HepG2 (cell line): ENCODE data around the gene ST6GALNAC2. TPM values are rescaled to one million over a fixed set of nuclear protein-coding genes. Genes with fewer than 3 reads are reported as not detected.

Source experiments
- ARID5B ChIP-seq: IDR thresholded peaks from 2 replicates; pipeline ENCODE4 v1.4.0; 2020; ENCODE audit warnings: mild to moderate bottlenecking, missing genetic modification reagents
- CBFB ChIP-seq: sonication (generic); formaldehyde crosslinking; IDR thresholded peaks from 2 replicates; pipeline ENCODE4 v1.4.0; 2020; ENCODE audit warnings: missing genetic modification reagents
- CREB1 ChIP-seq, 2 experiments: fragments of 450-650 bp in 1 of 2; IDR thresholded peaks; 2 replicates each; pipeline ENCODE4 v1.6.1; 2016 to 2017; ENCODE audit warnings: control low read depth in 1 of 2, mild to moderate bottlenecking in 1 of 2, missing compliant biosample characterization in 1 of 2, missing genetic modification characterization in 1 of 2
- GZF1 ChIP-seq: sonication (generic); formaldehyde crosslinking; IDR thresholded peaks from 2 replicates; pipeline ENCODE4 v1.5.1; 2020; ENCODE audit warnings: mild to moderate bottlenecking, missing genetic modification reagents
- HNRNPK ChIP-seq: fragments of 200-400 bp; formaldehyde crosslinking; IDR thresholded peaks from 2 replicates; pipeline ENCODE4 v1.6.1; 2018; ENCODE audit warnings: low read length, low read depth, moderate library complexity, mild to moderate bottlenecking; ENCODE audit not compliant: poor library complexity, severe bottlenecking
- PCBP1 ChIP-seq: fragments of 200-400 bp; formaldehyde crosslinking; IDR thresholded peaks from 2 replicates; pipeline ENCODE4 v1.6.1; 2017; ENCODE audit warnings: mild to moderate bottlenecking, low read depth, low read length, borderline replicate concordance
- SKIL ChIP-seq: sonication (generic); formaldehyde crosslinking; IDR thresholded peaks from 2 replicates; pipeline ENCODE4 v1.8.0; 2022; ENCODE audit warnings: missing genetic modification reagents, mild to moderate bottlenecking, moderate library complexity, borderline replicate concordance
- SNRNP70 ChIP-seq: fragments of 200-400 bp; formaldehyde crosslinking; IDR thresholded peaks from 2 replicates; pipeline ENCODE4 v1.6.1; 2017; ENCODE audit warnings: mild to moderate bottlenecking, low read depth, low read length, moderate library complexity
- XBP1 ChIP-seq: sonication (generic); formaldehyde crosslinking; IDR thresholded peaks from 2 replicates; pipeline ENCODE4 v1.5.0; 2020; ENCODE audit warnings: missing genetic modification reagents
- YY1 ChIP-seq: IDR thresholded peaks from 2 replicates; pipeline ENCODE4 v1.6.1; 2011; ENCODE audit warnings: low read length, low read depth, moderate library complexity, mild to moderate bottlenecking; ENCODE audit not compliant: insufficient read depth, insufficient replicate concordance
- ZMAT5 ChIP-seq: sonication (generic); formaldehyde crosslinking; IDR thresholded peaks from 2 replicates; pipeline ENCODE4 v1.5.0; 2020; ENCODE audit warnings: mild to moderate bottlenecking, low read depth, missing genetic modification reagents, borderline replicate concordance
- ZNF18 ChIP-seq: sonication (generic); formaldehyde crosslinking; IDR thresholded peaks from 2 replicates; pipeline ENCODE4 v1.8.0; 2022; ENCODE audit warnings: mild to moderate bottlenecking, missing genetic modification reagents; ENCODE audit not compliant: insufficient replicate concordance
- ZNF296 ChIP-seq: sonication (generic); formaldehyde crosslinking; conservative IDR thresholded peaks from 2 replicates; pipeline ENCODE4 v1.5.0; 2020; ENCODE audit warnings: mild to moderate bottlenecking, missing genetic modification reagents
- ZNF446 ChIP-seq: sonication (generic); formaldehyde crosslinking; IDR thresholded peaks from 2 replicates; pipeline ENCODE4 v1.5.0; 2020; ENCODE audit warnings: mild to moderate bottlenecking, missing genetic modification reagents
- ZNF713 ChIP-seq: sonication (generic); formaldehyde crosslinking; IDR thresholded peaks from 2 replicates; pipeline ENCODE4 v1.4.0; 2020; ENCODE audit warnings: mild to moderate bottlenecking, missing genetic modification reagents
- ZNF839 ChIP-seq: sonication (generic); formaldehyde crosslinking; IDR thresholded peaks from 2 replicates; pipeline ENCODE4 v1.4.0; 2020; ENCODE audit warnings: missing genetic modification reagents, mild to moderate bottlenecking, borderline replicate concordance
- ZNF879 ChIP-seq: sonication (generic); formaldehyde crosslinking; IDR thresholded peaks from 2 replicates; pipeline ENCODE4 v1.8.1; 2023; ENCODE audit warnings: missing genetic modification reagents
- polyA plus RNA-seq, 8 experiments: library from polyadenylated mRNA; depleted of rRNA in 3 of 8; stranded (reverse) in 7 of 8; unstranded in 1 of 8; fragments of >200 nt; fragmentation: Illumina TruSeq in 4 of 8; extraction: Trizol in 4 of 8; gene quantifications; 2 replicates each; pipeline versions ENCODE4 v1.2.1 to v1.2.3, GENCODE V29; 2011 to 2016; ENCODE audit warnings: low read depth in 4 of 8, missing spikeins in 1 of 8, mixed read lengths in 1 of 8; ENCODE audit not compliant: insufficient read depth in 1 of 8
- total RNA-seq, 5 experiments: library from RNA; depleted of rRNA; stranded (reverse); fragments of >200 nt; fragmentation: Illumina TruSeq; extraction: Trizol; gene quantifications; 2 replicates each; pipeline ENCODE4 v1.2.3, GENCODE V29; 2016; ENCODE audit warnings: low read depth in 1 of 5
- TF ChIP-seq, protein P1 (sequence below): sonication (generic); formaldehyde crosslinking; IDR thresholded peaks from 2 replicates; pipeline ENCODE4 v1.5.0; 2020; ENCODE audit warnings: missing genetic modification reagents
- TF ChIP-seq, protein P2 (sequence below): sonication (generic); formaldehyde crosslinking; IDR thresholded peaks from 2 replicates; pipeline ENCODE4 v1.4.0; 2020; ENCODE audit warnings: missing genetic modification reagents

Gene ST6GALNAC2
- total and polyA plus RNA-seq, 2 of the 13 experiments (the other 11 are each of a cell fraction or from before 2014, with no cell fraction given) = 0.12 to 0.49 TPM

GRCh38 chr17:76569607-76570279, 15.9 kb downstream of the ST6GALNAC2 start (continued):
- TF ChIP-seq XBP1 (CRISPR knock-in tag) (no peak), HNRNPK (no peak), ZNF713 (CRISPR knock-in tag) (no peak), GZF1 (CRISPR knock-in tag) (no peak), SNRNP70 (no peak), SKIL (CRISPR knock-in tag) (peak; percentile 68; the same call in 1 of the 2 replicates), ZNF839 (CRISPR knock-in tag) (no peak), ZNF18 (no peak), PCBP1 (peak; percentile 60; the same call in 1 of the 2 replicates), ZNF296 (no peak), CBFB (CRISPR knock-in tag) (no peak), CREB1 (IDR thresholded peaks at IDR 0.05) (no peak), CREB1 (CRISPR knock-in tag; IDR thresholded peaks at IDR 0.05) (no peak), ZNF446 (CRISPR knock-in tag) (no peak), ZNF879 (no peak), ZMAT5 (CRISPR knock-in tag) (no peak), ARID5B (CRISPR knock-in tag) (peak; percentile 83), YY1 (no peak)
- TF ChIP-seq, protein P1, sequence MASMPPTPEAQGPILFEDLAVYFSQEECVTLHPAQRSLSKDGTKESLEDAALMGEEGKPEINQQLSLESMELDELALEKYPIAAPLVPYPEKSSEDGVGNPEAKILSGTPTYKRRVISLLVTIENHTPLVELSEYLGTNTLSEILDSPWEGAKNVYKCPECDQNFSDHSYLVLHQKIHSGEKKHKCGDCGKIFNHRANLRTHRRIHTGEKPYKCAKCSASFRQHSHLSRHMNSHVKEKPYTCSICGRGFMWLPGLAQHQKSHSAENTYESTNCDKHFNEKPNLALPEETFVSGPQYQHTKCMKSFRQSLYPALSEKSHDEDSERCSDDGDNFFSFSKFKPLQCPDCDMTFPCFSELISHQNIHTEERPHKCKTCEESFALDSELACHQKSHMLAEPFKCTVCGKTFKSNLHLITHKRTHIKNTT (CRISPR knock-in tag) = no peak
- TF ChIP-seq, protein P2, sequence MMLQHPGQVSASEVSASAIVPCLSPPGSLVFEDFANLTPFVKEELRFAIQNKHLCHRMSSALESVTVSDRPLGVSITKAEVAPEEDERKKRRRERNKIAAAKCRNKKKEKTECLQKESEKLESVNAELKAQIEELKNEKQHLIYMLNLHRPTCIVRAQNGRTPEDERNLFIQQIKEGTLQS = peak; percentile 11; the same call in 1 of the 2 replicates
